RWPE2 (cell line): ENCODE results near the gene DPF3.

Experiments used
- ATAC-seq: fragments of 200-7000 bp; cut with Tn5 transposase; 3 replicates; pipeline ENCODE4 v1.9.1; 2021; ENCODE audit warnings: low read depth
- DNase-seq: peaks from one replicate; pipeline ENCODE4 v3.0.0-alpha.2; 2020; ENCODE audit warnings: low spot score
- H3K27ac ChIP-seq: fragments of 450-650 bp; 2 replicates; pipeline ENCODE4 v1.5.1; 2017; ENCODE audit warnings: mild to moderate bottlenecking; ENCODE audit not compliant: poor library complexity, severe bottlenecking
- H3K27me3 ChIP-seq: fragments of 250-450 bp; sonication (Bioruptor Pico); 2 replicates; pipeline ENCODE4 v1.5.1; 2021; ENCODE audit warnings: mild to moderate bottlenecking, moderate library complexity; ENCODE audit not compliant: insufficient read depth, poor library complexity, severe bottlenecking
- H3K36me3 ChIP-seq: fragments of 250-450 bp; sonication (Bioruptor Pico); 2 replicates; pipeline ENCODE4 v1.5.1; 2020; ENCODE audit warnings: low read depth, mild to moderate bottlenecking, moderate library complexity
- H3K4me1 ChIP-seq: fragments of 250-450 bp; sonication (Bioruptor Pico); 2 replicates; pipeline ENCODE4 v1.5.1; 2021; ENCODE audit warnings: mild to moderate bottlenecking, moderate library complexity; ENCODE audit not compliant: insufficient read depth, poor library complexity, severe bottlenecking
- H3K4me3 ChIP-seq: fragments of 250-450 bp; sonication (Bioruptor Pico); 2 replicates; pipeline ENCODE4 v1.5.1; 2021; ENCODE audit warnings: mild to moderate bottlenecking, moderate library complexity; ENCODE audit not compliant: severe bottlenecking
- H3K9me3 ChIP-seq: fragments of 250-450 bp; sonication (Bioruptor Pico); 2 replicates; pipeline ENCODE4 v1.5.1; 2021; ENCODE audit warnings: mild to moderate bottlenecking, moderate library complexity; ENCODE audit not compliant: severe bottlenecking
- CTCF ChIP-seq: fragments of 450-650 bp; IDR thresholded peaks from one replicate; pipeline ENCODE4 v1.5.1; 2017; ENCODE audit warnings: mild to moderate bottlenecking, moderate library complexity; ENCODE audit not compliant: poor library complexity, severe bottlenecking

Gene DPF3

GRCh38 chr14:72755766-72756165 is 138.1 kb downstream of the DPF3 start:
- ATAC-seq: no peak
- DNase-seq: no peak

GRCh38 chr14:72754949-72755348 is 139.0 kb downstream of the DPF3 start:
- no peaks in the 10 kb centered on the region for H3K36me3 ChIP-seq
- no peaks in the 10 kb centered on the region for H3K4me1 ChIP-seq
- no peak for TF ChIP-seq CTCF
- H3K27ac ChIP-seq: no peak overlapping the region
- DNase-seq (no peak), ATAC-seq (no peak)
- peaks cover 17% of the 10 kb centered on the region for H3K9me3 ChIP-seq
- no peak overlapping the region for H3K4me3 ChIP-seq
- no peaks in the 10 kb centered on the region for H3K27me3 ChIP-seq

More at GRCh38 chr14:72755766-72756165, 138.1 kb downstream of the DPF3 start:
- no peaks in the 10 kb centered on the region for H3K27me3 ChIP-seq
- H3K27ac ChIP-seq: no peak overlapping the region
- H3K4me3 ChIP-seq: no peak overlapping the region
- TF ChIP-seq CTCF: no peak
- peaks cover 26% of the 10 kb centered on the region for H3K9me3 ChIP-seq
- no peaks in the 10 kb centered on the region for H3K36me3 ChIP-seq
- no peaks in the 10 kb centered on the region for H3K4me1 ChIP-seq

- peaks cover 7% of the 10 kb centered on the region for H3K9me3 ChIP-seq
- H3K27me3 ChIP-seq: no peaks in the 10 kb centered on the region
- ATAC-seq (no peak), DNase-seq (no peak)
- no peaks in the 10 kb centered on the region for H3K4me1 ChIP-seq
- H3K4me3 ChIP-seq: no peak overlapping the region
- no peak overlapping the region for H3K27ac ChIP-seq
- TF ChIP-seq CTCF: no peak
- H3K36me3 ChIP-seq: no peaks in the 10 kb centered on the region
Measured at GRCh38 chr14:72753879-72754400, 140.0 kb downstream of the DPF3 start.

GRCh38 chr14:72753044-72753710 is 140.7 kb downstream of the DPF3 start:
- Histone ChIP-seq H3K4me3 (no peak overlapping the region), H3K4me1 (no peaks in the 10 kb centered on the region), H3K27me3 (no peaks in the 10 kb centered on the region), H3K27ac (no peak overlapping the region), H3K36me3 (no peaks in the 10 kb centered on the region), H3K9me3 (no peaks in the 10 kb centered on the region)
- TF ChIP-seq CTCF: no peak
- no peak for DNase-seq
- ATAC-seq: no peak

DNA sequence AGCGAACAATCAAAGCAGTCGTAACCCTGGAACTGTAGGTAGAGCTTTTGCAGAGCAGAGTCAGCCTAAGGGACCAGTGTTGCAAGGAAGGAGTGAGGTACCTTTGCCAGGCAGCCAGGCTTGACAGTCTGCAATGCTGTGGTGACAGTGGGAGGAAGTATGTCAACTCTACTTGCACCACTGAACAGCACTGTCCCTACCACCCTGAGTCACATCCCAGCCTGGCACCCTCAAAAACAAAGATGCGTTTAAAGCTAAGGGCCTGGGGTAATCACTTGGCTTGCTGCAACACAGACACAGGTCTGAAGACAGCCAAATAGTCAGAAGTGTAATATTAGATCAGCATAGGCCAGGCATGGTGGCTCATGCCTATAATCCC is 141.9 kb downstream of the DPF3 start:
- Histone ChIP-seq H3K36me3 (no peaks in the 10 kb centered on the region), H3K27me3 (no peaks in the 10 kb centered on the region), H3K4me1 (no peaks in the 10 kb centered on the region), H3K9me3 (no peaks in the 10 kb centered on the region), H3K4me3 (no peak overlapping the region), H3K27ac (no peak overlapping the region)
- ATAC-seq: no peak
- TF ChIP-seq CTCF: no peak
- no peak for DNase-seq
